HG03095 (cell line): ENCODE measurements around the gene KCNK1.
"Not testable (repeated sequence)": the region's sequence is repeated elsewhere in the genome, so short reads cannot be mapped to it uniquely, and the experiment has no call there.

Experiments used
- ATAC-seq: cut with Tn5 transposase; IDR thresholded peaks from one replicate; pipeline ENCODE4 v1.9.1; 2021; ENCODE audit warnings: moderate library complexity; ENCODE audit not compliant: unreplicated experiment

Gene KCNK1

GRCh38 chr1:233664804-233665574, 51.1 kb downstream of the KCNK1 start:
- ATAC-seq = no peak

- ATAC-seq = no peak
Observed at GRCh38 chr1:233665575-233666270, 51.8 kb downstream of the KCNK1 start.

- ATAC-seq = no peak
Observed at GRCh38 chr1:233667741-233668140, 53.8 kb downstream of the KCNK1 start.

- no peak for ATAC-seq
Observed at GRCh38 chr1:233668146-233668724, 54.3 kb downstream of the KCNK1 start.

- peak; percentile 81 for ATAC-seq
Observed at GRCh38 chr1:233668725-233669294, 54.9 kb downstream of the KCNK1 start.

GRCh38 chr1:233670363-233670762, 56.5 kb downstream of the KCNK1 start:
- ATAC-seq = not testable (repeated sequence)

- no peak for ATAC-seq
Observed at GRCh38 chr1:233671286-233671685, 57.4 kb downstream of the KCNK1 start.

- no peak for ATAC-seq
Observed at GRCh38 chr1:233672732-233673131, 58.8 kb downstream of the KCNK1 start.

GRCh38 chr1:233673261-233673946, 59.5 kb downstream of the KCNK1 start:
- no peak for ATAC-seq

GRCh38 chr1:233673947-233674431, 60.1 kb downstream of the KCNK1 start:
- no peak for ATAC-seq

GRCh38 chr1:233675446-233675845, 61.5 kb downstream of the KCNK1 start:
- ATAC-seq = no peak

- peak; percentile 95 for ATAC-seq
Observed at GRCh38 chr1:233675893-233676292, 62.0 kb downstream of the KCNK1 start.

- ATAC-seq = no peak
Observed at GRCh38 chr1:233677690-233678354, 63.9 kb downstream of the KCNK1 start.

- ATAC-seq = no peak
Observed at GRCh38 chr1:233679030-233679429, 65.1 kb downstream of the KCNK1 start.

- no peak for ATAC-seq
Observed at GRCh38 chr1:233679591-233680373, 65.9 kb downstream of the KCNK1 start.

GRCh38 chr1:233681285-233681684, 67.4 kb downstream of the KCNK1 start:
- ATAC-seq = no peak

- not testable (repeated sequence) for ATAC-seq
Observed at GRCh38 chr1:233686653-233687052, 72.7 kb downstream of the KCNK1 start.

GRCh38 chr1:233689017-233689747, 75.3 kb downstream of the KCNK1 start:
- ATAC-seq = no peak

GRCh38 chr1:233689748-233690254, 75.9 kb downstream of the KCNK1 start:
- no peak for ATAC-seq
